Peyer's patch (tissue), 4 donors: ENCODE results near the gene ACVR1. TPM values are rescaled to one million over a fixed set of nuclear protein-coding genes. Genes with fewer than 3 reads are reported as not detected.

Source experiments
- DNase-seq, 3 donors: peaks; one replicate each; pipeline ENCODE4 v3.0.0-alpha.2; 2017 to 2019
- H3K27ac ChIP-seq, 4 donors: fragments of 200-600 bp; sonication (generic); one replicate each; pipeline ENCODE4 v1.5.1; 2016 to 2019
- H3K27me3 ChIP-seq, 2 donors: fragments of 200-600 bp; sonication (generic); one replicate each; pipeline ENCODE4 v1.5.1; 2019
- H3K36me3 ChIP-seq, 3 donors: fragments of 200-600 bp; sonication (generic); one replicate each; pipeline ENCODE4 v1.5.1; 2016 to 2019
- H3K4me1 ChIP-seq, 4 donors: fragments of 200-600 bp; sonication (generic); one replicate each; pipeline ENCODE4 v1.5.1; 2016 to 2019
- H3K4me3 ChIP-seq, 4 donors: fragments of 200-600 bp; sonication (generic); 1 replicate in 3 of 4; 2 replicates in 1 of 4; pipeline ENCODE4 v1.5.1; 2016 to 2019; ENCODE audit warnings: mild to moderate bottlenecking in 1 of 4
- H3K9me3 ChIP-seq, 4 donors: fragments of 200-600 bp; sonication (generic); one replicate each; pipeline ENCODE4 v1.5.1; 2016 to 2019; ENCODE audit warnings: mild to moderate bottlenecking in 1 of 4
- CTCF ChIP-seq, 6 experiments: fragments of 450-650 bp in 4 of 6; fragments of 200-600 bp in 2 of 6; sonication (generic) in 1 of 6; IDR thresholded peaks; one replicate each; pipeline ENCODE4 v1.5.1; 2017 to 2019; ENCODE audit warnings: antibody characterized with exemption in 6 of 6, mild to moderate bottlenecking in 3 of 6, moderate library complexity in 1 of 6
- POLR2A ChIP-seq, 2 donors: fragments of 450-650 bp; IDR thresholded peaks; one replicate each; pipeline ENCODE4 v1.5.1; 2017; ENCODE audit warnings: antibody characterized with exemption in 2 of 2, mild to moderate bottlenecking in 2 of 2, moderate library complexity in 2 of 2
- total RNA-seq, 4 donors: library from RNA; depleted of rRNA; stranded (reverse); fragments of >200 nt; gene quantifications; one replicate each; pipeline ENCODE4 v1.1.0, GENCODE V29; 2016

Gene ACVR1
- total RNA-seq, 4 donors from 2014 or later, result 11.8 to 16.5 (median 14.3) TPM

GRCh38 chr2:157803952-157804351, 72.2 kb downstream of the ACVR1 start:
- no peak overlapping the region for H3K27ac ChIP-seq
- no peaks in the 10 kb centered on the region for H3K27me3 ChIP-seq
- no peak overlapping the region for H3K4me3 ChIP-seq
- no peaks in the 10 kb centered on the region for H3K4me1 ChIP-seq
- no peak for DNase-seq
- no peak for TF ChIP-seq POLR2A (IDR thresholded peaks at IDR 0.05)
- TF ChIP-seq CTCF (IDR thresholded peaks at IDR 0.05), result no peak
- no peaks in the 10 kb centered on the region for H3K9me3 ChIP-seq
- peaks cover 0 to 3% (median 0%) of the 10 kb centered on the region in 3 donors for H3K36me3 ChIP-seq

- Histone ChIP-seq H3K36me3 (peaks cover 0 to 6% (median 0%) of the 10 kb centered on the region in 3 donors), H3K4me1 (no peaks in the 10 kb centered on the region), H3K27me3 (no peaks in the 10 kb centered on the region), H3K4me3 (no peak overlapping the region), H3K27ac (no peak overlapping the region), H3K9me3 (no peaks in the 10 kb centered on the region)
- DNase-seq, result no peak
- TF ChIP-seq CTCF (IDR thresholded peaks at IDR 0.05) (no peak), POLR2A (IDR thresholded peaks at IDR 0.05) (no peak)
Measured at GRCh38 chr2:157803476-157803875, 72.7 kb downstream of the ACVR1 start.

- no peak overlapping the region for H3K27ac ChIP-seq
- no peak for DNase-seq
- no peaks in the 10 kb centered on the region for H3K27me3 ChIP-seq
- H3K9me3 ChIP-seq, result no peaks in the 10 kb centered on the region
- H3K36me3 ChIP-seq, result peaks cover 0 to 11% (median 0%) of the 10 kb centered on the region in 3 donors
- H3K4me3 ChIP-seq, result no peak overlapping the region
- no peak for TF ChIP-seq CTCF (IDR thresholded peaks at IDR 0.05)
- TF ChIP-seq POLR2A (IDR thresholded peaks at IDR 0.05), result no peak
- H3K4me1 ChIP-seq, result no peaks in the 10 kb centered on the region
Measured at GRCh38 chr2:157800838-157801495, 75.2 kb downstream of the ACVR1 start.

- Histone ChIP-seq H3K36me3 (peaks cover 0 to 5% (median 0%) of the 10 kb centered on the region in 3 donors), H3K27me3 (no peaks in the 10 kb centered on the region)
- TF ChIP-seq POLR2A (IDR thresholded peaks at IDR 0.05) (no peak), CTCF (IDR thresholded peaks at IDR 0.05) (peak in 2 of 6 experiments; percentile 12 to 15)
Measured at GRCh38 chr2:157793053-157793612, 83.0 kb downstream of the ACVR1 start.

GRCh38 chr2:157792335-157793052, 83.6 kb downstream of the ACVR1 start:
- Histone ChIP-seq H3K9me3 (no peaks in the 10 kb centered on the region), H3K4me1 (peaks cover 0 to 24% (median 7%) of the 10 kb centered on the region in 4 donors), H3K27ac (no peak overlapping the region), H3K4me3 (no peak overlapping the region), H3K36me3 (no peaks in the 10 kb centered on the region), H3K27me3 (no peaks in the 10 kb centered on the region)
- no peak for DNase-seq
- no peak for TF ChIP-seq CTCF (IDR thresholded peaks at IDR 0.05)
- TF ChIP-seq POLR2A (IDR thresholded peaks at IDR 0.05), result no peak

More at GRCh38 chr2:157793053-157793612, 83.0 kb downstream of the ACVR1 start:
- no peak for DNase-seq
- peaks cover 0 to 24% (median 7%) of the 10 kb centered on the region in 4 donors for H3K4me1 ChIP-seq
- H3K27ac ChIP-seq, result no peak overlapping the region
- H3K4me3 ChIP-seq, result no peak overlapping the region
- no peaks in the 10 kb centered on the region for H3K9me3 ChIP-seq
